SK-N-SH (cell line): ENCODE data around the gene MYPOP. TPM values are rescaled to one million over a fixed set of nuclear protein-coding genes. Genes with fewer than 3 reads are reported as not detected.

Experiments
- CTCF ChIA-PET: fragments of 300-600, 350-600 bp; formaldehyde crosslinking; extraction: SDS; loops from one replicate; lab custom pipeline; 2021; lab: Yijun Ruan, JAX
- POLR2A ChIA-PET: fragments of 350-600 bp; sonication (Branson Sonifier 250); formaldehyde crosslinking; extraction: SDS; loops from one replicate; lab custom pipeline; 2020; ENCODE audit warnings: antibody characterized with exemption, inconsistent platforms; lab: Yijun Ruan, JAX
- DNase-seq: peaks from one replicate; pipeline ENCODE4 v3.0.0; 2012
- H2AFZ ChIP-seq: fragments of 200-600 bp; sonication (generic); 2 replicates; pipeline ENCODE4 v1.8.1; 2016; ENCODE audit warnings: antibody characterized with exemption, mild to moderate bottlenecking, low read depth
- H3F3A ChIP-seq: fragments of 200-600 bp; sonication (generic); replicated peaks from 2 replicates; pipeline ENCODE3; 2016; ENCODE audit warnings: antibody characterized with exemption, mild to moderate bottlenecking; ENCODE audit not compliant: insufficient read depth
- H3K27ac ChIP-seq, 2 experiments: fragments of 200-500 bp in 1 of 2; fragments of 200-600 bp in 1 of 2; sonication (Bioruptor generic) in 1 of 2; sonication (generic), shearing (Covaris generic) in 1 of 2; 2 replicates each; pipeline versions ENCODE4 v1.5.1 to v1.6.1; 2014 to 2016; ENCODE audit warnings: low read depth in 2 of 2, inconsistent platforms in 1 of 2, low read length in 1 of 2, mild to moderate bottlenecking in 1 of 2, mixed read lengths in 1 of 2
- H3K27me3 ChIP-seq: fragments of 200-600 bp; sonication (generic), shearing (Covaris generic); 2 replicates; pipeline ENCODE4 v1.6.1; 2016; ENCODE audit warnings: mixed run types; ENCODE audit not compliant: insufficient read depth
- H3K36me3 ChIP-seq, 2 experiments: fragments of 200-500 bp in 1 of 2; fragments of 200-600 bp in 1 of 2; sonication (Bioruptor generic) in 1 of 2; sonication (generic) in 1 of 2; replicated peaks in 1 of 2; 2 replicates each; pipeline versions ENCODE3 to v1.5.1; 2014 to 2016; ENCODE audit warnings: low read length in 1 of 2, mild to moderate bottlenecking in 1 of 2; ENCODE audit not compliant: insufficient read depth in 2 of 2, control insufficient read depth in 1 of 2
- H3K4me1 ChIP-seq, 2 experiments: fragments of 200-500 bp in 1 of 2; fragments of 200-600 bp in 1 of 2; sonication (Bioruptor generic) in 1 of 2; sonication (generic), shearing (Covaris generic) in 1 of 2; 2 replicates each; pipeline versions ENCODE4 v1.5.1 to v1.6.1; 2014 to 2016; ENCODE audit warnings: low read depth in 1 of 2, low read length in 1 of 2, mixed run types in 1 of 2; ENCODE audit not compliant: insufficient read depth in 2 of 2, control insufficient read depth in 1 of 2
- H3K4me2 ChIP-seq: fragments of 200-600 bp; sonication (generic), shearing (Covaris generic); 2 replicates; pipeline ENCODE4 v1.6.1; 2017; ENCODE audit warnings: mixed run types
- H3K4me3 ChIP-seq, 2 experiments: fragments of 200-500 bp in 1 of 2; fragments of 200-600 bp in 1 of 2; sonication (Bioruptor generic) in 1 of 2; sonication (generic), shearing (Covaris generic) in 1 of 2; 2 replicates each; pipeline versions ENCODE4 v1.5.1 to v1.8.1; 2014 to 2016; ENCODE audit warnings: low read depth in 2 of 2, inconsistent platforms in 1 of 2, low read length in 1 of 2, mild to moderate bottlenecking in 1 of 2, mixed read lengths in 1 of 2, moderate library complexity in 1 of 2
- H3K79me2 ChIP-seq: fragments of 200-600 bp; sonication (generic); 2 replicates; pipeline ENCODE4 v1.8.1; 2017; ENCODE audit warnings: mild to moderate bottlenecking; ENCODE audit not compliant: insufficient read depth
- H3K9ac ChIP-seq: fragments of 200-600 bp; sonication (generic); 2 replicates; pipeline ENCODE4 v1.6.1; 2017; ENCODE audit warnings: mixed run types
- H3K9me2 ChIP-seq: fragments of 200-600 bp; sonication (generic); 2 replicates; pipeline ENCODE4 v1.6.1; 2017; ENCODE audit warnings: mixed run types
- H3K9me3 ChIP-seq: fragments of 200-600 bp; sonication (generic); 2 replicates; pipeline ENCODE4 v1.6.1; 2017; ENCODE audit warnings: mixed run types, mild to moderate bottlenecking, moderate library complexity
- H4K20me1 ChIP-seq: fragments of 200-600 bp; sonication (generic); 2 replicates; pipeline ENCODE4 v1.6.1; 2017; ENCODE audit warnings: mild to moderate bottlenecking, mixed run types; ENCODE audit not compliant: insufficient read depth
- CHD2 ChIP-seq: fragments of 150-350 bp; IDR thresholded peaks from 2 replicates; pipeline ENCODE4 v1.6.1; 2018; ENCODE audit warnings: low read length; ENCODE audit not compliant: partially characterized antibody
- ELF1 ChIP-seq: IDR thresholded peaks from 2 replicates; pipeline ENCODE4 v1.4.0; 2012
- FOXM1 ChIP-seq: IDR thresholded peaks from 2 replicates; pipeline ENCODE4 v1.4.0; 2012; ENCODE audit warnings: low read depth, mild to moderate bottlenecking
- GATA2 ChIP-seq: sonication (generic); formaldehyde crosslinking; IDR thresholded peaks from 2 replicates; pipeline ENCODE4 v1.5.0; 2020; ENCODE audit warnings: mild to moderate bottlenecking, missing genetic modification reagents
- IRF3 ChIP-seq: fragments of 150-350 bp; IDR thresholded peaks from 2 replicates; pipeline ENCODE4 v1.6.1; 2016; ENCODE audit warnings: mild to moderate bottlenecking, low read depth, low read length
- MEF2A ChIP-seq: IDR thresholded peaks from 2 replicates; pipeline ENCODE4 v1.4.0; 2012; ENCODE audit warnings: low read depth, borderline replicate concordance
- NFIC ChIP-seq: IDR thresholded peaks from 2 replicates; pipeline ENCODE4 v1.4.0; 2012; ENCODE audit warnings: borderline replicate concordance
- NRF1 ChIP-seq: IDR thresholded peaks from 2 replicates; pipeline ENCODE4 v1.6.1; 2012; ENCODE audit warnings: low read depth, mild to moderate bottlenecking, low read length
- RFX5 ChIP-seq: IDR thresholded peaks from 2 replicates; pipeline ENCODE4 v1.6.1; 2012; ENCODE audit warnings: mild to moderate bottlenecking, improper control_type of control experiment, low read length
- RXRA ChIP-seq: IDR thresholded peaks from 2 replicates; pipeline ENCODE4 v1.4.0; 2012; ENCODE audit warnings: low read depth, mild to moderate bottlenecking, borderline replicate concordance
- TCF12 ChIP-seq: IDR thresholded peaks from 2 replicates; pipeline ENCODE4 v1.4.0; 2012
- TEAD4 ChIP-seq: IDR thresholded peaks from 2 replicates; pipeline ENCODE4 v1.4.0; 2012; ENCODE audit warnings: mild to moderate bottlenecking, borderline replicate concordance; ENCODE audit not compliant: insufficient read depth
- USF2 ChIP-seq: fragments of 150-350 bp; IDR thresholded peaks from 2 replicates; pipeline ENCODE4 v1.6.1; 2017; ENCODE audit warnings: antibody characterized with exemption, low read length, low read depth, borderline replicate concordance
- ZBTB33 ChIP-seq: IDR thresholded peaks from 2 replicates; pipeline ENCODE4 v1.4.0; 2012; ENCODE audit warnings: low read depth, borderline replicate concordance
- WGBS: methylation state at CpG from one replicate; pipeline ENCODE4 v1.1.6; 2017; ENCODE audit warnings: low lambda C conversion rate; 5-methylcytosine and 5-hydroxymethylcytosine counted together
- polyA plus RNA-seq, 3 experiments: library from polyadenylated mRNA; depleted of rRNA; stranded (reverse); fragments of >200 nt; gene quantifications; 2 replicates each; pipeline ENCODE4 v1.2.3, GENCODE V29; 2012
- TF ChIP-seq, protein P1 (sequence below): IDR thresholded peaks from 2 replicates; pipeline ENCODE4; 2012
- TF ChIP-seq, protein P2 (sequence below): fragments of 200-600 bp; sonication (generic); IDR thresholded peaks from 2 replicates; pipeline ENCODE4 v1.6.1; 2017; ENCODE audit warnings: antibody characterized with exemption, mild to moderate bottlenecking, moderate library complexity

Gene MYPOP
- polyA plus RNA-seq, 1 of the 3 experiments (the other 2 are of a cell fraction): 5.1 TPM

- no peak for DNase-seq
- Histone ChIP-seq H3K4me2 (no peak overlapping the region), H3K36me3 (peaks cover 0 to 9% of the 10 kb centered on the region in 2 experiments), H3K79me2 (peaks cover 14% of the 10 kb centered on the region), H3F3A (peaks cover 20% of the 10 kb centered on the region), H3K9me3 (no peaks in the 10 kb centered on the region), H3K27me3 (no peaks in the 10 kb centered on the region), H4K20me1 (peaks cover 9% of the 10 kb centered on the region), H3K27ac (no peak overlapping the region), H3K9ac (no peak overlapping the region), H3K9me2 (no peaks in the 10 kb centered on the region), H3K4me3 (no peak overlapping the region), H2AFZ (no peak overlapping the region), H3K4me1 (peaks cover 0 to 13% of the 10 kb centered on the region in 2 experiments; a peak in 1 of 4 replicates)
- WGBS: 74% methylated on average over 6 of the region's 6 CpGs
- CTCF ChIA-PET: interaction anchor here (1.2 to 3.4 kb wide), 2 partner anchors 13 to 73 kb away, joined by 3 to 12 read pairs; partner anchors contain the start of gene MYPOP
- POLR2A ChIA-PET: no interaction called here
- TF ChIP-seq, protein P1, sequence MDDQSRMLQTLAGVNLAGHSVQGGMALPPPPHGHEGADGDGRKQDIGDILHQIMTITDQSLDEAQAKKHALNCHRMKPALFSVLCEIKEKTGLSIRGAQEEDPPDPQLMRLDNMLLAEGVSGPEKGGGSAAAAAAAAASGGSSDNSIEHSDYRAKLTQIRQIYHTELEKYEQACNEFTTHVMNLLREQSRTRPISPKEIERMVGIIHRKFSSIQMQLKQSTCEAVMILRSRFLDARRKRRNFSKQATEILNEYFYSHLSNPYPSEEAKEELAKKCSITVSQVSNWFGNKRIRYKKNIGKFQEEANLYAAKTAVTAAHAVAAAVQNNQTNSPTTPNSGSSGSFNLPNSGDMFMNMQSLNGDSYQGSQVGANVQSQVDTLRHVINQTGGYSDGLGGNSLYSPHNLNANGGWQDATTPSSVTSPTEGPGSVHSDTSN: no peak
Observed at GRCh38 chr19:45889210-45889885, 13.1 kb downstream of the MYPOP start.

DNA sequence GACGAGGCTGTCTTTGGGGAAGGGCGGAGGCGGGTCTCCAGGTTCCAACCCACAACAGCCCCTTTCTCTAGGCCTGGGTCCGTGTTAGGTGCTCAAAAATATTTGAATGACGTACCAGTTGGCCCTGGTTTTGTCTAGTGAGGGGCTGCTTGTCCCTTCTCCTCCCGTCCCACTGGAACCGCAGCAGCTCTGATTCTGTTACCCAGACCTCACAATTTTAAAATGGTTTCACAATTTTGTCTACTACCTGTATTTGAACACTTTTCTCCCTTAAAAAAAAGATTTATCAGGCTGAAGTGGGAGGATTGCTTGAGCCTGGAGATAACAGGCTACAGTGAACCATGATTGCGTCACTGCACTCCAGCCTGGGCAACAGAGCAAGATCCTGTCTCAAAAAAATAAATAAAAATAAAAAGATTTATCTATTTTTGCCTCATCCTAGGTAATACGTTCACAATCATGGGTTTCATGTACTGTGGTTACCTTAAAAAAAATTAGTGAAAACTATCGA lies 15.2 kb downstream of the MYPOP start:
- POLR2A ChIA-PET: interaction anchor here (1.6 kb wide), 1 partner anchor 15 kb away, joined by 19 read pairs; the partner anchor contains the start of gene MYPOP
- H2AFZ ChIP-seq: peak overlapping the region; percentile 75
- peak overlapping the region; percentile 78 to 92 for H3K27ac ChIP-seq
- peaks cover 3 to 33% of the 10 kb centered on the region in 2 experiments; a peak in 2 of 4 replicates for H3K4me1 ChIP-seq
- H3K4me2 ChIP-seq: peak overlapping the region; percentile 84
- peaks cover 16% of the 10 kb centered on the region for H3F3A ChIP-seq
- peak overlapping the region; percentile 72 to 81 for H3K4me3 ChIP-seq
- no peaks in the 10 kb centered on the region for H3K27me3 ChIP-seq
- peaks cover 27% of the 10 kb centered on the region for H4K20me1 ChIP-seq
- CTCF ChIA-PET: interaction anchor here (1.2 to 9.9 kb wide), 4 partner anchors 15 to 117 kb away, joined by 3 to 130 read pairs (median 67); partner anchors contain the start of genes FOXA3, MYPOP, RSPH6A and SYMPK
- DNase-seq: no peak
- H3K9me3 ChIP-seq: no peaks in the 10 kb centered on the region
- H3K79me2 ChIP-seq: peaks cover 29% of the 10 kb centered on the region
- H3K36me3 ChIP-seq: peaks cover 3 to 23% of the 10 kb centered on the region in 2 experiments
- TF ChIP-seq FOXM1: no peak
- no peak for TF ChIP-seq IRF3
- TF ChIP-seq TEAD4: no peak
- no peak for TF ChIP-seq TCF12
- no peak for TF ChIP-seq MEF2A
- no peak for TF ChIP-seq ELF1
- no peak for TF ChIP-seq NFIC
- no peak for TF ChIP-seq RXRA
- TF ChIP-seq, protein P1: no peak
- TF ChIP-seq ZBTB33: no peak
- TF ChIP-seq GATA2 (CRISPR knock-in tag): no peak
- TF ChIP-seq CHD2: no peak
- no peak for TF ChIP-seq RFX5
- TF ChIP-seq USF2: no peak
- TF ChIP-seq, protein P2, sequence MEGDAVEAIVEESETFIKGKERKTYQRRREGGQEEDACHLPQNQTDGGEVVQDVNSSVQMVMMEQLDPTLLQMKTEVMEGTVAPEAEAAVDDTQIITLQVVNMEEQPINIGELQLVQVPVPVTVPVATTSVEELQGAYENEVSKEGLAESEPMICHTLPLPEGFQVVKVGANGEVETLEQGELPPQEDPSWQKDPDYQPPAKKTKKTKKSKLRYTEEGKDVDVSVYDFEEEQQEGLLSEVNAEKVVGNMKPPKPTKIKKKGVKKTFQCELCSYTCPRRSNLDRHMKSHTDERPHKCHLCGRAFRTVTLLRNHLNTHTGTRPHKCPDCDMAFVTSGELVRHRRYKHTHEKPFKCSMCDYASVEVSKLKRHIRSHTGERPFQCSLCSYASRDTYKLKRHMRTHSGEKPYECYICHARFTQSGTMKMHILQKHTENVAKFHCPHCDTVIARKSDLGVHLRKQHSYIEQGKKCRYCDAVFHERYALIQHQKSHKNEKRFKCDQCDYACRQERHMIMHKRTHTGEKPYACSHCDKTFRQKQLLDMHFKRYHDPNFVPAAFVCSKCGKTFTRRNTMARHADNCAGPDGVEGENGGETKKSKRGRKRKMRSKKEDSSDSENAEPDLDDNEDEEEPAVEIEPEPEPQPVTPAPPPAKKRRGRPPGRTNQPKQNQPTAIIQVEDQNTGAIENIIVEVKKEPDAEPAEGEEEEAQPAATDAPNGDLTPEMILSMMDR: no peak
- TF ChIP-seq NRF1: no peak
- peak overlapping the region; percentile 77 for H3K9ac ChIP-seq
- WGBS: 78% methylated on average over 6 of the region's 10 CpGs
- H3K9me2 ChIP-seq: no peaks in the 10 kb centered on the region
